K562 (cell line): ENCODE data around the gene NDOR1. TPM values are rescaled to one million over a fixed set of nuclear protein-coding genes. Genes with fewer than 3 reads are reported as not detected.

ENCODE experiments used
- CAMTA2 ChIP-seq: fragments of 250-450 bp; sonication (Bioruptor Pico); conservative IDR thresholded peaks from 2 replicates; pipeline ENCODE4 v1.5.1; 2022
- CREB5 ChIP-seq: fragments of 250-450 bp; sonication (Bioruptor Pico); IDR thresholded peaks from 2 replicates; pipeline ENCODE4 v1.5.0; 2020; ENCODE audit warnings: mild to moderate bottlenecking
- E2F1 ChIP-seq: sonication (generic); formaldehyde crosslinking; IDR thresholded peaks from 2 replicates; pipeline ENCODE4 v1.8.1; 2023; ENCODE audit warnings: mild to moderate bottlenecking, missing genetic modification reagents, moderate library complexity
- ETV1 ChIP-seq: fragments of 450-650 bp; conservative IDR thresholded peaks from 2 replicates; pipeline ENCODE4 v1.6.1; 2016; ENCODE audit warnings: missing genetic modification characterization, control low read depth, low read depth, missing compliant biosample characterization
- FIP1L1 ChIP-seq: fragments of 200-400 bp; formaldehyde crosslinking; IDR thresholded peaks from 2 replicates; pipeline ENCODE4 v1.6.1; 2018; ENCODE audit warnings: mild to moderate bottlenecking, low read depth, low read length; ENCODE audit not compliant: poor library complexity, severe bottlenecking
- FOXO4 ChIP-seq: fragments of 450-650 bp; formaldehyde crosslinking; IDR thresholded peaks from 2 replicates; pipeline ENCODE4 v1.4.0; 2020; ENCODE audit warnings: mild to moderate bottlenecking, moderate library complexity
- HDAC2 ChIP-seq: fragments of 450-650 bp; IDR thresholded peaks from 2 replicates; pipeline ENCODE4 v1.6.1; 2016; ENCODE audit warnings: mild to moderate bottlenecking
- HIVEP1 ChIP-seq: fragments of 250-450 bp; sonication (Bioruptor Pico); IDR thresholded peaks from 2 replicates; pipeline ENCODE4 v1.4.0; 2020; ENCODE audit warnings: mild to moderate bottlenecking
- IRF2 ChIP-seq: sonication (generic); formaldehyde crosslinking; IDR thresholded peaks from 2 replicates; pipeline ENCODE4 v1.8.1; 2022; ENCODE audit warnings: mild to moderate bottlenecking, missing genetic modification reagents
- PBX2 ChIP-seq, 2 experiments: IDR thresholded peaks in 1 of 2; conservative IDR thresholded peaks in 1 of 2; 2 replicates each; pipeline ENCODE4 v1.6.1; 2016; ENCODE audit warnings: low read depth in 2 of 2, mild to moderate bottlenecking in 1 of 2, missing compliant biosample characterization in 1 of 2, missing genetic modification characterization in 1 of 2, moderate library complexity in 1 of 2
- POLR2G ChIP-seq: fragments of 200-400 bp; formaldehyde crosslinking; IDR thresholded peaks from 2 replicates; pipeline ENCODE4 v1.6.1; 2017; ENCODE audit warnings: low read depth, mild to moderate bottlenecking, antibody characterized with exemption, low read length, moderate library complexity
- PRMT5 ChIP-seq: sonication (generic); formaldehyde crosslinking; IDR thresholded peaks from 2 replicates; pipeline ENCODE4 v1.5.0; 2020; ENCODE audit warnings: missing genetic modification reagents
- RBM22 ChIP-seq: fragments of 200-400 bp; formaldehyde crosslinking; IDR thresholded peaks from 2 replicates; pipeline ENCODE4 v1.6.1; 2018; ENCODE audit warnings: low read length, low read depth; ENCODE audit not compliant: poor library complexity, severe bottlenecking
- SMARCE1 ChIP-seq: fragments of 450-650 bp; IDR thresholded peaks from 2 replicates; pipeline ENCODE4 v1.7.1; 2016; ENCODE audit warnings: mild to moderate bottlenecking
- SREBF2 ChIP-seq: sonication (generic); formaldehyde crosslinking; IDR thresholded peaks from 2 replicates; pipeline ENCODE4 v1.4.0; 2020; ENCODE audit warnings: mild to moderate bottlenecking, missing genetic modification reagents
- STAT5A ChIP-seq: IDR thresholded peaks from 2 replicates; pipeline ENCODE4 v1.6.1; 2012; ENCODE audit warnings: low read length, inconsistent platforms, borderline replicate concordance
- TRIM28 ChIP-seq: fragments of 450-650 bp; IDR thresholded peaks from 2 replicates; pipeline ENCODE4 v1.6.1; 2017
- ZC3H11A ChIP-seq: IDR thresholded peaks from 2 replicates; pipeline ENCODE4 v1.6.1; 2012; ENCODE audit warnings: low read depth, low read length, improper control_type of control experiment
- ZFP1 ChIP-seq: fragments of 450-650 bp; formaldehyde crosslinking; IDR thresholded peaks from 2 replicates; pipeline ENCODE4 v1.4.0; 2020; ENCODE audit warnings: mild to moderate bottlenecking, mixed read lengths
- ZNF3 ChIP-seq: fragments of 250-450 bp; sonication (Bioruptor Pico); IDR thresholded peaks from 2 replicates; pipeline ENCODE4 v1.5.0; 2021; ENCODE audit warnings: mild to moderate bottlenecking, moderate library complexity
- ZNF655 ChIP-seq: fragments of 250-450 bp; sonication (Bioruptor Pico); IDR thresholded peaks from 2 replicates; pipeline ENCODE4 v1.5.0; 2021
- polyA plus RNA-seq, 8 experiments: library from polyadenylated mRNA; depleted of rRNA in 4 of 8; stranded (reverse) in 5 of 8; unstranded in 3 of 8; fragments of >200 nt; fragmentation: Nextera tagmentation in 2 of 8; fragmentation: Illumina TruSeq in 1 of 8; extraction: Ambion mirVana in 2 of 8; extraction: Trizol in 1 of 8; gene quantifications; 2 replicates each; pipeline versions ENCODE4 v1.2.1 to v1.2.3, GENCODE V29; 2011 to 2014; ENCODE audit warnings: inconsistent platforms in 1 of 8, missing spikeins in 1 of 8
- total RNA-seq, 7 experiments: library from RNA; depleted of rRNA in 6 of 7; stranded (reverse); fragments of >200 nt in 6 of 7; fragmentation: Illumina TruSeq in 2 of 7; extraction: Trizol in 2 of 7; gene quantifications; 2 replicates each; pipeline versions ENCODE4 v1.2.1 to v1.2.3, GENCODE V29; 2011 to 2021; ENCODE audit warnings: low replicate concordance in 1 of 7

Gene NDOR1
- total and polyA plus RNA-seq, 9 of the 15 experiments (the other 6 are each of a cell fraction or from before 2014, with no cell fraction given) = 0.06 to 36.9 (median 6.9) TPM

GRCh38 chr9:137240841-137241489 is 35.5 kb downstream of the NDOR1 start, which contains the start of gene TUBB4B (continued):
- TF ChIP-seq E2F1 (CRISPR knock-in tag) (peak; percentile 72; the same call in 1 of the 2 replicates), HDAC2 (no peak), POLR2G (peak; percentile 95), FIP1L1 (peak; percentile 96), CAMTA2 (CRISPR knock-in tag) (peak; percentile 89; the same call in 1 of the 2 replicates), RBM22 (peak; percentile 94), PBX2 (CRISPR knock-in tag; IDR thresholded peaks at IDR 0.05; ENCODE audit: low read depth) (peak; percentile 99), PBX2 (tag; conservative IDR thresholded peaks at IDR 0.05; ENCODE audit: low read depth) (peak; percentile 100), ZNF655 (CRISPR knock-in tag) (no peak), HIVEP1 (CRISPR knock-in tag) (no peak), CREB5 (no peak), SREBF2 (CRISPR knock-in tag) (no peak), TRIM28 (no peak), FOXO4 (peak; percentile 64; the same call in 1 of the 2 replicates), ZFP1 (CRISPR knock-in tag) (no peak), ETV1 (tag) (peak; percentile 60), SMARCE1 (no peak), STAT5A (no peak), ZC3H11A (0 out of 2 replicates have a peak, but pooled peaks have one; percentile 17), PRMT5 (no peak), IRF2 (CRISPR knock-in tag) (no peak), ZNF3 (CRISPR knock-in tag) (no peak)
